HEK293T (cell line): ENCODE data around the gene NASP.

Experiments used
- ARNT ChIP-seq: fragments of 450-650 bp; IDR thresholded peaks from 2 replicates; pipeline ENCODE4 v1.6.1; 2017; ENCODE audit warnings: mild to moderate bottlenecking
- BHLHE40 ChIP-seq: fragments of 450-650 bp; IDR thresholded peaks from 2 replicates; pipeline ENCODE4 v1.6.1; 2016; ENCODE audit warnings: mild to moderate bottlenecking, moderate library complexity, borderline replicate concordance
- CTBP1 ChIP-seq: fragments of 450-650 bp; IDR thresholded peaks from 2 replicates; pipeline ENCODE4 v1.6.1; 2016; ENCODE audit warnings: borderline replicate concordance
- ELF4 ChIP-seq: fragments of 450-650 bp; IDR thresholded peaks from 2 replicates; pipeline ENCODE4 v1.6.1; 2017; ENCODE audit warnings: antibody characterized with exemption
- FOXA1 ChIP-seq: fragments of 450-650 bp; IDR thresholded peaks from 2 replicates; pipeline ENCODE4 v1.6.1; 2016; ENCODE audit warnings: mild to moderate bottlenecking
- FOXK2 ChIP-seq: fragments of 450-650 bp; IDR thresholded peaks from 2 replicates; pipeline ENCODE4 v1.6.1; 2016; ENCODE audit warnings: mild to moderate bottlenecking
- FOXM1 ChIP-seq: fragments of 450-650 bp; IDR thresholded peaks from 2 replicates; pipeline ENCODE4 v1.6.1; 2017; ENCODE audit warnings: mild to moderate bottlenecking, borderline replicate concordance
- HDGF ChIP-seq: fragments of 450-650 bp; IDR thresholded peaks from 2 replicates; pipeline ENCODE4 v1.6.1; 2017; ENCODE audit warnings: antibody characterized with exemption, borderline replicate concordance
- L3MBTL2 ChIP-seq: fragments of 450-650 bp; conservative IDR thresholded peaks from 2 replicates; pipeline ENCODE4 v1.6.1; 2016; ENCODE audit warnings: mild to moderate bottlenecking
- LEF1 ChIP-seq: fragments of 450-650 bp; IDR thresholded peaks from 2 replicates; pipeline ENCODE4 v1.6.1; 2017; ENCODE audit warnings: mild to moderate bottlenecking, borderline replicate concordance
- NFRKB ChIP-seq: fragments of 450-650 bp; IDR thresholded peaks from 2 replicates; pipeline ENCODE4 v1.6.1; 2016; ENCODE audit warnings: mild to moderate bottlenecking, moderate library complexity
- SP1 ChIP-seq: fragments of 450-650 bp; IDR thresholded peaks from 2 replicates; pipeline ENCODE4 v1.6.1; 2017
- SUZ12 ChIP-seq: fragments of 450-650 bp; IDR thresholded peaks from 2 replicates; pipeline ENCODE4 v1.6.1; 2016; ENCODE audit warnings: mild to moderate bottlenecking
- ZNF384 ChIP-seq: fragments of 450-650 bp; IDR thresholded peaks from 2 replicates; pipeline ENCODE4 v1.6.1; 2016

DNA sequence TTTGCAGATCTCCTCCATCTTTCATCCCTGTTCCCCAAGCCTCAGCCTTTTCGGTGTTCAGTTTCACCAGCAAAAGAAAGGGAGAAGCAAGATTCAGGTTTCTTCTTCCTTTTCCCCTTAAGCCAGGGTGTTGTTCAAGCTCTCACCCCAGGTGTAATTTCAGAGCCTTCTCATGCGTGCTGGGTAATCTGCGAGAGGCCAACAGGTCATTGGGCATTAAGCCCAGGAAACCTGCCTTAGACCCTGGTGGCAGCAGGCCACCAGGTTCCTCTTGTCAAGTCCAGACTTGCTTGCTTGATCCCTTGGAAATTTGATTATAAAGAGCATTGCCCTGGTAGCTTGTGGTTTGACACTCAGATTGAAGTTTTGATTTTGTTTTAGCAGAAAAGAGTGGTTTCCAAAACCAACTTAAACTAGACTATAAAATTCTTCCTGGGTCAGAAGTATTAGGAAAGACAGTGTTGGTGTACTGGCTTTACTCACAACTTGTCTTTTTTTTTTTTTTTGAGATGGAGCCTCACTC, 26.4 kb upstream of the NASP start:
- TF ChIP-seq SP1 (no peak), BHLHE40 (no peak), ELF4 (no peak), FOXM1 (no peak), L3MBTL2 (no peak), HDGF (no peak), NFRKB (no peak), LEF1 (no peak), FOXK2 (no peak), ARNT (no peak), ZNF384 (no peak), FOXA1 (no peak), CTBP1 (no peak), SUZ12 (no peak)
